K562 (cell line): ENCODE results near the gene RAI1. TPM values are rescaled to one million over a fixed set of nuclear protein-coding genes. Genes with fewer than 3 reads are reported as not detected.
A peak's percentile ranks its signal among the peaks of the same experiment; 100 is the strongest.

Experiments
- CHD4 ChIP-seq: fragments of 200-600 bp; sonication (generic); IDR thresholded peaks from 3 replicates; pipeline ENCODE4 v1.6.1; 2012; ENCODE audit warnings: low read depth, mild to moderate bottlenecking, mixed read lengths, low read length, inconsistent platforms; ENCODE audit not compliant: insufficient read depth, insufficient replicate concordance, poor library complexity, severe bottlenecking
- EP400 ChIP-seq: fragments of 450-650 bp; IDR thresholded peaks from 2 replicates; pipeline ENCODE4 v1.6.1; 2017; ENCODE audit warnings: antibody characterized with exemption, mild to moderate bottlenecking, moderate library complexity
- ETS2 ChIP-seq: IDR thresholded peaks from 2 replicates; pipeline ENCODE4 v1.6.1; 2016; ENCODE audit warnings: borderline replicate concordance, missing genetic modification characterization, mild to moderate bottlenecking, moderate library complexity, missing compliant biosample characterization; ENCODE audit not compliant: poor library complexity, severe bottlenecking
- HDAC8 ChIP-seq: fragments of 450-650 bp; IDR thresholded peaks from 2 replicates; pipeline ENCODE4 v1.6.1; 2016; ENCODE audit warnings: mild to moderate bottlenecking, missing genetic modification characterization, moderate library complexity, missing compliant biosample characterization
- JUND ChIP-seq, 2 experiments: IDR thresholded peaks; 2 replicates in 1 of 2; 3 replicates in 1 of 2; pipeline ENCODE4 v1.6.1; 2011; ENCODE audit warnings: borderline replicate concordance in 2 of 2, low read depth in 2 of 2, low read length in 2 of 2, improper control_type of control experiment in 1 of 2, missing biosample characterization in 1 of 2, missing genetic modification characterization in 1 of 2, missing genetic modification reagents in 1 of 2
- MCM7 ChIP-seq, 2 experiments: fragments of 450-650 bp; IDR thresholded peaks; 2 replicates each; pipeline ENCODE4 v1.6.1; 2016 to 2018
- RCOR1 ChIP-seq, 2 experiments: IDR thresholded peaks; 2 replicates each; pipeline ENCODE4 v1.6.1; 2012; ENCODE audit warnings: low read depth in 2 of 2, low read length in 2 of 2, borderline replicate concordance in 1 of 2, improper control_type of control experiment in 1 of 2
- SREBF2 ChIP-seq: sonication (generic); formaldehyde crosslinking; IDR thresholded peaks from 2 replicates; pipeline ENCODE4 v1.4.0; 2020; ENCODE audit warnings: mild to moderate bottlenecking, missing genetic modification reagents
- STAG1 ChIP-seq: sonication (generic); formaldehyde crosslinking; IDR thresholded peaks from 2 replicates; pipeline ENCODE4 v1.5.0; 2020; ENCODE audit warnings: missing genetic modification reagents, borderline replicate concordance
- TOE1 ChIP-seq, 2 experiments: fragments of 450-650 bp in 1 of 2; sonication (generic) in 1 of 2; formaldehyde crosslinking in 1 of 2; IDR thresholded peaks; 2 replicates each; pipeline versions ENCODE4 v1.7.1 to v1.8.0; 2016 to 2022; ENCODE audit warnings: borderline replicate concordance in 2 of 2, mild to moderate bottlenecking in 2 of 2, antibody characterized with exemption in 1 of 2, inconsistent platforms in 1 of 2, low read depth in 1 of 2, missing genetic modification reagents in 1 of 2, moderate library complexity in 1 of 2
- ZBED1 ChIP-seq: IDR thresholded peaks from 2 replicates; pipeline ENCODE4 v1.6.1; 2014
- ZNF175 ChIP-seq: fragments of 200-800 bp; sonication (Bioruptor generic); IDR thresholded peaks from 2 replicates; pipeline ENCODE4 v1.6.1; 2016; ENCODE audit warnings: low read depth, mild to moderate bottlenecking, missing genetic modification characterization, missing compliant biosample characterization
- ZNF717 ChIP-seq: fragments of 250-450 bp; sonication (Bioruptor Pico); IDR thresholded peaks from 2 replicates; pipeline ENCODE4 v1.5.0; 2021
- ZNF778 ChIP-seq: fragments of 450-650 bp; formaldehyde crosslinking; IDR thresholded peaks from 2 replicates; pipeline ENCODE4 v1.4.0; 2020; ENCODE audit warnings: mild to moderate bottlenecking, moderate library complexity
- polyA plus RNA-seq, 8 experiments: library from polyadenylated mRNA; depleted of rRNA in 4 of 8; stranded (reverse) in 5 of 8; unstranded in 3 of 8; fragments of >200 nt; fragmentation: Nextera tagmentation in 2 of 8; fragmentation: Illumina TruSeq in 1 of 8; extraction: Ambion mirVana in 2 of 8; extraction: Trizol in 1 of 8; gene quantifications; 2 replicates each; pipeline versions ENCODE4 v1.2.1 to v1.2.3, GENCODE V29; 2011 to 2014; ENCODE audit warnings: inconsistent platforms in 1 of 8, missing spikeins in 1 of 8
- total RNA-seq, 7 experiments: library from RNA; depleted of rRNA in 6 of 7; stranded (reverse); fragments of >200 nt in 6 of 7; fragmentation: Illumina TruSeq in 2 of 7; extraction: Trizol in 2 of 7; gene quantifications; 2 replicates each; pipeline versions ENCODE4 v1.2.1 to v1.2.3, GENCODE V29; 2011 to 2021; ENCODE audit warnings: low replicate concordance in 1 of 7
- TF ChIP-seq, protein P1 (sequence below): fragments of 450-650 bp; IDR thresholded peaks from 2 replicates; pipeline ENCODE4 v1.6.1; 2017; ENCODE audit warnings: antibody characterized with exemption, mild to moderate bottlenecking
- TF ChIP-seq, protein P2 (sequence below): fragments of 450-650 bp; IDR thresholded peaks from 2 replicates; pipeline ENCODE4 v1.6.1; 2017; ENCODE audit warnings: mild to moderate bottlenecking, moderate library complexity
- TF ChIP-seq, protein P3 (sequence below): IDR thresholded peaks from 3 replicates; pipeline ENCODE4 v1.6.1; 2011; ENCODE audit warnings: borderline replicate concordance, mild to moderate bottlenecking, moderate library complexity; ENCODE audit not compliant: insufficient read length; ENCODE audit errors: extremely low read depth

RAI1 gene
- total and polyA plus RNA-seq, 9 of the 15 experiments (the other 6 are each of a cell fraction or from before 2014, with no cell fraction given), result 0.68 to 19.9 (median 5.5) TPM

DNA sequence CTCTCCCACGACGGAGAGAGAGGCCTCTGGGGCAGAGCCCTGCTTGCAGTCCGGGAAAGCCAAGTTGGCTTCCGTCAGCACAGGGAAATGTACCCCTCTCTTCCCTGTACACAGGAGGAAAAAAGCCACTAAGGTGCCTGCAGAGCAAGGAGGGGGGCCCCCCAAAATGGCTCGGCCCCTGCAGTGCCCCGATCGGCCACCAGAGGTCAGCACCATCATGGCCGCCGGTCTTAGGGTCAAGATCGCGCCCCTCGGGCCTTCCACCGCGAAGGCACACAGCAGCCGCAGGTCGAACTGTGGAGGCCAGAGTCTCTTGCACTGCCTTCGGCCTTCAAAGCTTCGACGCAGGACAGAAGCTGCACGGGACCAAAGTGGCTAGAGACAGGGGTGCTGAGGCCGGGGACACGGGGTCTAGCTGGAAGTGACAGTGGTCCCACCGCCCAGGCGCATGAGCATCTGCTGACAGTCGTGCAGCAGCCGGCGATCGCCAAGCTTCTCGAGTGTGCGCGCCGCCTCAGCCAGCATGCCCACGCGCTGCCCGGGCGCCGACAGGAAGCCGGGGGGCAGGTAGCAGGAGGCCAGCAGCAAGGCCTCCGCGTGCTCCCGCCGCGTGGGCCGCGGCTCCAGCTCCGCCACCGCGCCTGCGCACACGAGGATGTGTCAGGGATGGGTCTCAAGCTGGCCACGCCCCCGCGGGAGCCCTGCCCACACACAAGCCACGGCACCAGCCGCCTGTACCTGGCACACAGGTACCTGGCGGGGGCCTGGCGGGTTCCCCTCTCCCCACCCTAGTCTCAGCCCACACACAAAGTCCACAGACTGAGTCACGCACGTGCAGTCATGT lies 131.2 kb downstream of the RAI1 start (continued):
- TF ChIP-seq, protein P1, sequence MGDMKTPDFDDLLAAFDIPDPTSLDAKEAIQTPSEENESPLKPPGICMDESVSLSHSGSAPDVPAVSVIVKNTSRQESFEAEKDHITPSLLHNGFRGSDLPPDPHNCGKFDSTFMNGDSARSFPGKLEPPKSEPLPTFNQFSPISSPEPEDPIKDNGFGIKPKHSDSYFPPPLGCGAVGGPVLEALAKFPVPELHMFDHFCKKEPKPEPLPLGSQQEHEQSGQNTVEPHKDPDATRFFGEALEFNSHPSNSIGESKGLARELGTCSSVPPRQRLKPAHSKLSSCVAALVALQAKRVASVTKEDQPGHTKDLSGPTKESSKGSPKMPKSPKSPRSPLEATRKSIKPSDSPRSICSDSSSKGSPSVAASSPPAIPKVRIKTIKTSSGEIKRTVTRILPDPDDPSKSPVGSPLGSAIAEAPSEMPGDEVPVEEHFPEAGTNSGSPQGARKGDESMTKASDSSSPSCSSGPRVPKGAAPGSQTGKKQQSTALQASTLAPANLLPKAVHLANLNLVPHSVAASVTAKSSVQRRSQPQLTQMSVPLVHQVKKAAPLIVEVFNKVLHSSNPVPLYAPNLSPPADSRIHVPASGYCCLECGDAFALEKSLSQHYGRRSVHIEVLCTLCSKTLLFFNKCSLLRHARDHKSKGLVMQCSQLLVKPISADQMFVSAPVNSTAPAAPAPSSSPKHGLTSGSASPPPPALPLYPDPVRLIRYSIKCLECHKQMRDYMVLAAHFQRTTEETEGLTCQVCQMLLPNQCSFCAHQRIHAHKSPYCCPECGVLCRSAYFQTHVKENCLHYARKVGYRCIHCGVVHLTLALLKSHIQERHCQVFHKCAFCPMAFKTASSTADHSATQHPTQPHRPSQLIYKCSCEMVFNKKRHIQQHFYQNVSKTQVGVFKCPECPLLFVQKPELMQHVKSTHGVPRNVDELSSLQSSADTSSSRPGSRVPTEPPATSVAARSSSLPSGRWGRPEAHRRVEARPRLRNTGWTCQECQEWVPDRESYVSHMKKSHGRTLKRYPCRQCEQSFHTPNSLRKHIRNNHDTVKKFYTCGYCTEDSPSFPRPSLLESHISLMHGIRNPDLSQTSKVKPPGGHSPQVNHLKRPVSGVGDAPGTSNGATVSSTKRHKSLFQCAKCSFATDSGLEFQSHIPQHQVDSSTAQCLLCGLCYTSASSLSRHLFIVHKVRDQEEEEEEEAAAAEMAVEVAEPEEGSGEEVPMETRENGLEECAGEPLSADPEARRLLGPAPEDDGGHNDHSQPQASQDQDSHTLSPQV, result 0 out of 2 replicates have a peak, but pooled peaks have one; percentile 60
- TF ChIP-seq HDAC8 (tag) (no peak), MCM7 (IDR thresholded peaks at IDR 0.05) (no peak), RCOR1 (IDR thresholded peaks at IDR 0.05; ENCODE audit: borderline replicate concordance in 1 of 2, low read depth in 2 of 2, low read length in 2 of 2) (no peak), ZNF778 (CRISPR knock-in tag) (no peak), STAG1 (CRISPR knock-in tag) (peak; percentile 41; the same call in 1 of the 2 replicates), SREBF2 (no peak), ZNF175 (CRISPR knock-in tag) (no peak), ETS2 (tag) (no peak), EP400 (no peak), ZBED1 (no peak), JUND (IDR thresholded peaks at IDR 0.05; ENCODE audit: borderline replicate concordance, low read depth, low read length) (no peak), JUND (tag; IDR thresholded peaks at IDR 0.05; ENCODE audit: borderline replicate concordance, low read depth, low read length) (no peak), ZNF717 (CRISPR knock-in tag) (no peak), TOE1 (IDR thresholded peaks at IDR 0.05; ENCODE audit: borderline replicate concordance) (no peak), TOE1 (CRISPR knock-in tag; IDR thresholded peaks at IDR 0.05; ENCODE audit: borderline replicate concordance, low read depth) (no peak), CHD4 (no peak)
- TF ChIP-seq, protein P2, sequence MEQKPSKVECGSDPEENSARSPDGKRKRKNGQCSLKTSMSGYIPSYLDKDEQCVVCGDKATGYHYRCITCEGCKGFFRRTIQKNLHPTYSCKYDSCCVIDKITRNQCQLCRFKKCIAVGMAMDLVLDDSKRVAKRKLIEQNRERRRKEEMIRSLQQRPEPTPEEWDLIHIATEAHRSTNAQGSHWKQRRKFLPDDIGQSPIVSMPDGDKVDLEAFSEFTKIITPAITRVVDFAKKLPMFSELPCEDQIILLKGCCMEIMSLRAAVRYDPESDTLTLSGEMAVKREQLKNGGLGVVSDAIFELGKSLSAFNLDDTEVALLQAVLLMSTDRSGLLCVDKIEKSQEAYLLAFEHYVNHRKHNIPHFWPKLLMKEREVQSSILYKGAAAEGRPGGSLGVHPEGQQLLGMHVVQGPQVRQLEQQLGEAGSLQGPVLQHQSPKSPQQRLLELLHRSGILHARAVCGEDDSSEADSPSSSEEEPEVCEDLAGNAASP, result no peak
- TF ChIP-seq, protein P3, sequence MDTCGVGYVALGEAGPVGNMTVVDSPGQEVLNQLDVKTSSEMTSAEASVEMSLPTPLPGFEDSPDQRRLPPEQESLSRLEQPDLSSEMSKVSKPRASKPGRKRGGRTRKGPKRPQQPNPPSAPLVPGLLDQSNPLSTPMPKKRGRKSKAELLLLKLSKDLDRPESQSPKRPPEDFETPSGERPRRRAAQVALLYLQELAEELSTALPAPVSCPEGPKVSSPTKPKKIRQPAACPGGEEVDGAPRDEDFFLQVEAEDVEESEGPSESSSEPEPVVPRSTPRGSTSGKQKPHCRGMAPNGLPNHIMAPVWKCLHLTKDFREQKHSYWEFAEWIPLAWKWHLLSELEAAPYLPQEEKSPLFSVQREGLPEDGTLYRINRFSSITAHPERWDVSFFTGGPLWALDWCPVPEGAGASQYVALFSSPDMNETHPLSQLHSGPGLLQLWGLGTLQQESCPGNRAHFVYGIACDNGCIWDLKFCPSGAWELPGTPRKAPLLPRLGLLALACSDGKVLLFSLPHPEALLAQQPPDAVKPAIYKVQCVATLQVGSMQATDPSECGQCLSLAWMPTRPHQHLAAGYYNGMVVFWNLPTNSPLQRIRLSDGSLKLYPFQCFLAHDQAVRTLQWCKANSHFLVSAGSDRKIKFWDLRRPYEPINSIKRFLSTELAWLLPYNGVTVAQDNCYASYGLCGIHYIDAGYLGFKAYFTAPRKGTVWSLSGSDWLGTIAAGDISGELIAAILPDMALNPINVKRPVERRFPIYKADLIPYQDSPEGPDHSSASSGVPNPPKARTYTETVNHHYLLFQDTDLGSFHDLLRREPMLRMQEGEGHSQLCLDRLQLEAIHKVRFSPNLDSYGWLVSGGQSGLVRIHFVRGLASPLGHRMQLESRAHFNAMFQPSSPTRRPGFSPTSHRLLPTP, result no peak
